T-helper 1 cell treated with Interleukin-12 subunit alpha and Interleukin-12 subunit beta and Interleukin-4 antibody, amounts not matched to agents 30 μg/mL and 1 μg/mL, for 36 hours (primary cell): ENCODE data around the gene SCAMP4.

ENCODE experiments used
- H3K27ac Mint-ChIP-seq: one replicate; pipeline ENCODE4 v1.8.0; 2021; ENCODE audit warnings: mild to moderate bottlenecking, mixed read lengths
- H3K27me3 Mint-ChIP-seq: one replicate; pipeline ENCODE4 v1.8.0; 2021; ENCODE audit warnings: low read depth, mixed read lengths
- H3K36me3 Mint-ChIP-seq: one replicate; pipeline ENCODE4 v1.8.0; 2021; ENCODE audit warnings: low read depth, mixed read lengths
- H3K4me1 Mint-ChIP-seq: one replicate; pipeline ENCODE4 v1.8.0; 2021; ENCODE audit warnings: low read depth, mixed read lengths
- H3K4me3 Mint-ChIP-seq: one replicate; pipeline ENCODE4 v1.8.0; 2021; ENCODE audit warnings: mild to moderate bottlenecking, moderate library complexity, mixed read lengths
- H3K9me3 Mint-ChIP-seq: one replicate; pipeline ENCODE4 v1.8.0; 2021; ENCODE audit warnings: mixed read lengths

SCAMP4 gene

GRCh38 chr19:1909761-1910080 lies 4.5 kb downstream of the SCAMP4 start:
- Mint-ChIP-seq H3K4me3 (no peak overlapping the region), H3K27ac (no peak overlapping the region), H3K9me3 (no peaks in the 10 kb centered on the region), H3K27me3 (no peaks in the 10 kb centered on the region), H3K4me1 (peaks cover 8% of the 10 kb centered on the region), H3K36me3 (peaks cover 7% of the 10 kb centered on the region)

GRCh38 chr19:1910177-1910576 lies 5.0 kb downstream of the SCAMP4 start:
- Mint-ChIP-seq H3K4me3 (no peak overlapping the region), H3K27ac (peak overlapping the region; percentile 3), H3K4me1 (peaks cover 8% of the 10 kb centered on the region), H3K9me3 (no peaks in the 10 kb centered on the region), H3K27me3 (no peaks in the 10 kb centered on the region), H3K36me3 (peaks cover 7% of the 10 kb centered on the region)

- Mint-ChIP-seq H3K4me1 (peaks cover 4% of the 10 kb centered on the region), H3K4me3 (no peak overlapping the region), H3K36me3 (peaks cover 7% of the 10 kb centered on the region), H3K27me3 (no peaks in the 10 kb centered on the region), H3K27ac (no peak overlapping the region), H3K9me3 (no peaks in the 10 kb centered on the region)
Measured at GRCh38 chr19:1911098-1911497, 5.9 kb downstream of the SCAMP4 start.

DNA sequence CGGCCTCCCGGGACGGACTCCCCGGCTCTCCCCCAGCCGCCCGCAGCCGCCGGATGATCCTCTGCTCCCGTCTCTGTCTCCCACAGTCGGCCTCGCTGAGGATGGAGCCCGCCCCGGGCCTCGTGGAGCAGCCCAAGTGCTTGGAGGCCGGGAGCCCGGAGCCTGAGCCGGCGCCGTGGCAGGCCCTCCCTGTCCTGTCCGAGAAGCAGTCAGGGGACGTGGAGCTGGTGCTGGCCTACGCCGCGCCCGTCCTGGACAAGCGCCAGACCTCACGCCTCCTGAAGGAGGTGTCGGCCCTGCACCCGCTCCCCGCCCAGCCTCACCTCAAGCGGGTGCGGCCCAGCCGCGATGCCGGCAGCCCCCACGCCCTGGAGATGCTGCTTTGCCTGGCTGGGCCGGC lies 6.8 kb downstream of the SCAMP4 start:
- Mint-ChIP-seq H3K27me3 (no peaks in the 10 kb centered on the region), H3K27ac (no peak overlapping the region)

GRCh38 chr19:1912760-1913505 lies 7.7 kb downstream of the SCAMP4 start:
- peaks cover 4% of the 10 kb centered on the region for H3K4me1 Mint-ChIP-seq
- H3K4me3 Mint-ChIP-seq, result no peak overlapping the region
- peaks cover 9% of the 10 kb centered on the region for H3K36me3 Mint-ChIP-seq
- H3K9me3 Mint-ChIP-seq, result no peaks in the 10 kb centered on the region
- no peak overlapping the region for H3K27ac Mint-ChIP-seq
- no peaks in the 10 kb centered on the region for H3K27me3 Mint-ChIP-seq

More for the DNA sequence above, 6.8 kb downstream of the SCAMP4 start:
- Mint-ChIP-seq H3K4me3 (no peak overlapping the region), H3K4me1 (peaks cover 4% of the 10 kb centered on the region), H3K36me3 (peaks cover 7% of the 10 kb centered on the region), H3K9me3 (no peaks in the 10 kb centered on the region)

- no peak overlapping the region for H3K27ac Mint-ChIP-seq
- H3K36me3 Mint-ChIP-seq, result peaks cover 9% of the 10 kb centered on the region
- H3K4me1 Mint-ChIP-seq, result peaks cover 3% of the 10 kb centered on the region
- H3K4me3 Mint-ChIP-seq, result no peak overlapping the region
- no peaks in the 10 kb centered on the region for H3K27me3 Mint-ChIP-seq
- H3K9me3 Mint-ChIP-seq, result no peaks in the 10 kb centered on the region
Measured at GRCh38 chr19:1913781-1914577, 8.8 kb downstream of the SCAMP4 start.

- Mint-ChIP-seq H3K4me3 (no peak overlapping the region), H3K27me3 (no peaks in the 10 kb centered on the region), H3K9me3 (no peaks in the 10 kb centered on the region), H3K36me3 (peaks cover 9% of the 10 kb centered on the region), H3K27ac (no peak overlapping the region), H3K4me1 (peaks cover 3% of the 10 kb centered on the region)
Measured at GRCh38 chr19:1914826-1915341, 9.7 kb downstream of the SCAMP4 start.

DNA sequence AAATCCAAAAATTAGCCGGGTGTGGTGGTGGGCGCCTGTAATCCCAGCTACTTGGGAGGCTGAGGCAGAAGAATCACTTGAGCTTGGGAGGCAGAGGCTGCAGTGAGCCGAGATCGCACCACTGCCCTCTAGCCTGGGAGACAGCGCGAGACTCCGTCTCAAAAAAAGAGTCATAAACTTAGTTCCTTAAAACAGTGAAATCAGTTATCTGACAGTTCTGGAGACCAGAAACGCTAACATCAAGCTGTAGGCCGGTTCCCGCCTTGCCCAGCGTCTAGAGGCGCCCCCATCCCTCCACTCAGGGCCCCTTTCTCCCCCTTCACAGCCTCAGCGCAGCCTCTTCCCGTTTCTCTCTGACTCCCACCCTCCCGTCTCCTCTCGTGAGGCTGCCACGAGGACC lies 11.9 kb downstream of the SCAMP4 start:
- Mint-ChIP-seq H3K27me3 (no peaks in the 10 kb centered on the region), H3K36me3 (peaks cover 14% of the 10 kb centered on the region), H3K9me3 (no peaks in the 10 kb centered on the region), H3K27ac (no peak overlapping the region), H3K4me3 (no peak overlapping the region), H3K4me1 (peaks cover 5% of the 10 kb centered on the region)

DNA sequence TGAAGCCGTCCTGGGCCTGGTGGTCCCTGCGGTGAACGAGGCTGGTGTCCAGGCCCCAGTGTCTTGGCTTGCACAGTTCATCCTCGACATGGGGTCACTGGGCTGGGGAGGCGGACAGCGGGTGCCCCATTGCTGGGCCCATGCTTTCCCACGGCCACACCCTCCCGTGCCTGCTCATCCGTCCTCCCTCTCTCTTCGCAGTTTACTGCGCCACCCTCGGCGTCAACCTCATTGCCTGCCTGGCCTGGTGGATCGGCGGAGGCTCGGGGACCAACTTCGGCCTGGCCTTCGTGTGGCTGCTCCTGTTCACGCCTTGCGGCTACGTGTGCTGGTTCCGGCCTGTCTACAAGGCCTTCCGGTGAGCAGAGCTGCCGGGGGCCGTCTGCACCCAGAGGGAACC lies 12.7 kb downstream of the SCAMP4 start:
- no peak overlapping the region for H3K4me3 Mint-ChIP-seq
- peaks cover 6% of the 10 kb centered on the region for H3K4me1 Mint-ChIP-seq
- no peaks in the 10 kb centered on the region for H3K9me3 Mint-ChIP-seq
- H3K27me3 Mint-ChIP-seq, result no peaks in the 10 kb centered on the region
- peaks cover 14% of the 10 kb centered on the region for H3K36me3 Mint-ChIP-seq
- H3K27ac Mint-ChIP-seq, result no peak overlapping the region

- no peak overlapping the region for H3K4me3 Mint-ChIP-seq
- H3K9me3 Mint-ChIP-seq, result no peaks in the 10 kb centered on the region
- no peaks in the 10 kb centered on the region for H3K27me3 Mint-ChIP-seq
- peaks cover 11% of the 10 kb centered on the region for H3K4me1 Mint-ChIP-seq
- peaks cover 15% of the 10 kb centered on the region for H3K36me3 Mint-ChIP-seq
- no peak overlapping the region for H3K27ac Mint-ChIP-seq
Measured at GRCh38 chr19:1918975-1919374, 13.8 kb downstream of the SCAMP4 start.

DNA sequence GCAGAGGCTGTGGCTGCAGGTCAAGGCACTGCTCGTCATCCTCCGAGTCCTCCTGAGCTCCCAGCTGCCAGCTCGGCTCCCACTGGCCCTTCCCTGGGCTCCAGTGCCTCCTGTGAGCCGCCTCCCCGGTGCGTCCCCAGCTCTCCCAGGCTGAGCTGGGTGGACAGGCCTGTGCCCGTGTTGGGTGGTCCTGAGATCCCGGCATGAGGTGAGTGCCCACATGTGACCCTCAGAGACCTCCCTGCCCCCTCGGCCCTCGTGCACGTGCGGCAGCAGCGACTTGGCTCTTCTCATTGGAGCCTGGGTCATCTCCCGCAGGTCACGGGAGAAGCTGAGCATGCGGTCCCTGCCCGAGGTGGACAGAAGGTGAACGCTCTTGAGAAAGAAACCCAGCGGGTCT lies 15.4 kb downstream of the SCAMP4 start:
- no peaks in the 10 kb centered on the region for H3K27me3 Mint-ChIP-seq
- no peak overlapping the region for H3K27ac Mint-ChIP-seq
- H3K36me3 Mint-ChIP-seq, result peaks cover 15% of the 10 kb centered on the region
- no peaks in the 10 kb centered on the region for H3K9me3 Mint-ChIP-seq
- H3K4me1 Mint-ChIP-seq, result peaks cover 11% of the 10 kb centered on the region
- no peak overlapping the region for H3K4me3 Mint-ChIP-seq

DNA sequence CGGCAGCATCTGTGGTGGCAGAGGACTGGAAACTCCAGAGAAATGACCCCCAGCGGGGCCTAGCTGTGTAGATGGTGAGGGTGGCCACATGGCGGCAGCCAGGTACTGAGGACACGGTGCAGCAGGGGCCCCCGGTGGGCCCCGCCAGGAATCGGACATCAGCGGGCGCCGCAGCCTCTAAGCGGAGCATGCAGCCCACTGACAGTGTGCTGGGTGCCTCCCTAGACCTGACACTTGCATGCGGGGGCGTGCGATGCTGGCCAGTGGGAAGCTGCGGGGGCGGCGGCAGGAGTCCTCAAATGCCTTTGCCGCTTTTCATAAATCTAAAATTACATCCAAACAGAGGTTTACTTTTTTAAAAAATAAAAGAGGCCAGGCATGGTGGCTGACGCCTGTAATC lies 16.1 kb downstream of the SCAMP4 start:
- no peaks in the 10 kb centered on the region for H3K9me3 Mint-ChIP-seq
- H3K4me3 Mint-ChIP-seq, result no peak overlapping the region
- no peaks in the 10 kb centered on the region for H3K27me3 Mint-ChIP-seq
- H3K27ac Mint-ChIP-seq, result no peak overlapping the region
- H3K4me1 Mint-ChIP-seq, result peaks cover 11% of the 10 kb centered on the region
- H3K36me3 Mint-ChIP-seq, result peaks cover 15% of the 10 kb centered on the region

DNA sequence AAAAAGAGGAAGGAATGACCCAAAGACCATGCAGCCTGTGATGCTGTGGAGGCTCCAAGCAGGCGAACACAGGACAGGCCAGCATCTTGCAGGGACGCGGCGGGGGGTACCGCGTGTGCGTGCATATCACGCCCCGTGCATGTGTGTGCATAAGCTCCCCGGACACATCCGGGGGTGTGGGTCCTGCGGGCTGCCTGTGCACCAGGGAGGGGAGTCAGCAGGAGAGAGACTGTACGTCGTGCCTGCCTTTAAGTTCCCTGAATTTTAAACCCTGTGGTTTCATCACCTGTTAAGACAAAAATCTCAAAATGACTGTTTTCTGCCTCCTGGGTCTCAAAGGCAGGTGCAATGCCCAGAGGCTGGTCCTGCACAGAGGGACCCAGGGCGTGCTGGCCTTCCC lies 16.6 kb downstream of the SCAMP4 start:
- H3K27ac Mint-ChIP-seq, result no peak overlapping the region
- no peak overlapping the region for H3K4me3 Mint-ChIP-seq
- H3K36me3 Mint-ChIP-seq, result peaks cover 15% of the 10 kb centered on the region

GRCh38 chr19:1922803-1923202 lies 17.6 kb downstream of the SCAMP4 start:
- Mint-ChIP-seq H3K36me3 (peaks cover 15% of the 10 kb centered on the region), H3K4me1 (peaks cover 15% of the 10 kb centered on the region), H3K27ac (peak overlapping the region; percentile 63), H3K9me3 (no peaks in the 10 kb centered on the region), H3K4me3 (no peak overlapping the region), H3K27me3 (no peaks in the 10 kb centered on the region)

More for the DNA sequence above, 16.6 kb downstream of the SCAMP4 start:
- Mint-ChIP-seq H3K9me3 (no peaks in the 10 kb centered on the region), H3K27me3 (no peaks in the 10 kb centered on the region), H3K4me1 (peaks cover 11% of the 10 kb centered on the region)

- Mint-ChIP-seq H3K4me3 (no peak overlapping the region), H3K9me3 (no peaks in the 10 kb centered on the region), H3K27ac (peak overlapping the region; percentile 65), H3K4me1 (peaks cover 17% of the 10 kb centered on the region), H3K27me3 (no peaks in the 10 kb centered on the region), H3K36me3 (peaks cover 18% of the 10 kb centered on the region)
Measured at GRCh38 chr19:1923319-1923718, 18.1 kb downstream of the SCAMP4 start.
